Fibroblast of upper back skin (primary cell): Measurements from ENCODE around the gene CASZ1.

Experiments used
- DNase-seq: peaks from one replicate; pipeline ENCODE4 v3.0.0-alpha.2; 2013

CASZ1 gene

DNA sequence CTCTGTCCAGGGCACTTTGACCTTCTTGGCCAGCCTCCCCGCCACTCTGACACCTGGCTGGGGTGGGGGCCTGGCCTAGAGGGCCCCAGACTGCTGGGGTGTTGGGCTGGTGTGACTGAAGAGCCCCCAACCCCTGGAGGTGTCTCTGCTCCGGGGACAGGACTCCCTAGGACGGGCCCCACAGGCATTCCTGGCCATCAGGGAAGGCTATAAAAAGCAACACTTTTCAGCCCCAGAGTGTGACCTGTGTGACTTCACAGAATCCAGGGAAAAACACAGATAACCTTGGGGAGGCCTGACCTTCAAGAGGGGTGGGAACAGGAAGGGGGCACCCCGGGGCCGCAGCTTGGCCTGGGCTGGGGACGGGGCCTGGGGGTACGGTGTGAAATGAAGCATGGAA, 24.0 kb upstream of the CASZ1 start:
- DNase-seq = no peak

DNA sequence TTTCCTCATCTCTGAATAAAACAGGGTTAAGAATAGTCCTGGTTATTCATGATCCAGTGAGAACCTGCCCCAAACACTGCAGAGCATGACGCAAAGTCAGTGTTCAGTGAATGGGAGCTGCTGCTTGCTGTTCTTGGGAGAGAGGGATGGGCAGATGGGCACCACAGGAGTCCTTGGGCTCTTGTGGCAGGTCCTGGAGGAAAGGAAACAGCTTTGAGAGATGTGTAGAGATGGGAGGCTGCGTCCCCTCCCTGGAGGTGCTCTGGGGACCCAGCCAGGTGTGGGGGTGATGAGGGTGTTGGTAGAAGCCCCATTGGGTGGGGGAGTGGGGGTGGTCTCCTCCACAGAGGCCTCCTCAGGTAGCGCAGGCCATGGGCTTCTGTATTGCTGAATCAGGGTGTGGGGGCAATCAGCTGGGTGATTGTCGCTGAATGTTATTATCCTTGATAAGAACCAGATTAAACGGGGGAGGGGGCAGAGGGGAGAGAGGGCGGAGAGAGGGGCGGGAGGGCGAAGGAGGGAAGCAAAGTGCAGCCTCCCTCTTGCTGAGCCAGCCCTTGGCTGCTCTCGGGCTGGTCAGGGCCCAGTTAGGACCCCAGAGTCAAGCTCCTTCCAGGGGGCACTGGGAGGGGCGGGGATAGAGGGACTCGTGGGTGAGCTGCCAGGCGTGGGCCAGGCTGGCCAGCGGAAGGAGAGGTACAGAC, 22.9 kb upstream of the CASZ1 start:
- DNase-seq = no peak

DNA sequence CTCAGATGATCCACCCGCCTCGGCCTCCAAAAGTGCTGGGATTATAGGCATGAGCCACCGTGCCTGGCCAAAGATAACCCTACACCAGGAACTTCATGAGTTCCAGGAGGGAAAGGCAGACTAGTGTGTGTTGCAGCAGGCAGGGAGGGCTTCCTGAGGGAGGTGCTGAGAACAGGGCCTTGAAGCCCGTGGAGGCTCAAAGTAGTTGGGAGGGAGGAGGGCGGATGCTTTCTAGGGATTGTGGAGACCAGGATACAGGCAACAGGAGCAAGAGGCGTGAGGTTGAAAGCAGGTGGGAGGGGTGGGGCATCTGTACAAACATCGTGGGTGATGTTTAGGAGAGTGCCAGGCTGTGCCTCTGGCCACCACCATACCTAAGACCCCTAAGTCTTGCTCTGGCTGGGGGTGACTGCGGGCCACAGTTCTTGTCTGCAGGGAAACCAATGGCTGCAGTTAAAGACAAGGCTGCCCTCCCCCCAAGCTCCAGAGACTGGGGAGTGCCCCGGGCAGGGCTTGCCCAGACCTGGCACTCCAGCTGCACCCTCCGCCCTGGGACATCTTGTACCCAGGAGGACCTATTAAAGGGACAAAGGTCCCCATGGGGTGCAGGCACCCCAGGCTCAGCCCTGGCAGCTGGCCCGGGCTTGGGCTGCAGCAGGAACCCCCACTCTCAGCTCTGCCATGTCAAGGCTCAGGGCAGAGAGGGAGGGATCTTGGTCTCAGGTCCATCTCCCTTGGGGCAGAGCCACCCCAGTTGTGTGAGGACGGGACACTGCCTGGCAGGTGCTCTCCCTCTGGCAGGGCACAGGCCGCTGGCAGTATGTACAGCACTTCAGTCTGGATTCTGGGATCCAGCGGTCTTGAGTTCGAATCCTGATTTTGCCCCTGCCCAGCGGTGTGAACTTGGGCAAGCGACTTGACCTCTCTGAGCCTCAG, 22.1 kb upstream of the CASZ1 start:
- DNase-seq = no peak

DNA sequence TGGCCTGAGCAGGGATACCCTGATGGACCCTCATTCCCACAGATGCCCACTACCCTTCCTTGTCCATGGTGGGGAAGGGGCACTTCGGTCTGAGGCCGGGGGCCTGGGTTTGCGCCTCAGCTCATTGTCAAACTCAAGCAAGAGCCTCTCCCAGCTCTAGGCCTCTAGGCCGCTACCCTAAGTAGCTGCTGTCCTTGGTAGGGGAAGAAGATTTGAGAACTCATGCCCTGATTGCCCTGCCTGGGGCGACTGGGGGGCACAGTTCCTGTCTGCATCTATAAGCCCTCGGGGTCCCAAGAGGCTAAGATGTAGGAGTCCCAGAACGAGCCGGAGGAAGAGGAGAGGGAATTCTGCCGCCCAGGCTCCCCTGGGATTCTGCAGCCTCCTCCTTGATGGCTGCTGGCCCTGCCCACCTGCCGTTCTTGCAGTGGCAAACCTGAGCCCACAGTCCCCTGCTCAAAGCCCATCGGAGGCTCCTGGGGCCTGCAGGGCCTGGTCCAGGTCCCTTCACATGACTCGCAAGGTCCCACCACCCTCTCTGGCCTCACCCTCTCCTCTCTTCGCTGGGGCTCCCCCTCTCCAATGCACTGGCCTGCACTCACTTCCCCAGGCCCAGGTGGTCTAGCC, 20.4 kb upstream of the CASZ1 start:
- no peak for DNase-seq

DNA sequence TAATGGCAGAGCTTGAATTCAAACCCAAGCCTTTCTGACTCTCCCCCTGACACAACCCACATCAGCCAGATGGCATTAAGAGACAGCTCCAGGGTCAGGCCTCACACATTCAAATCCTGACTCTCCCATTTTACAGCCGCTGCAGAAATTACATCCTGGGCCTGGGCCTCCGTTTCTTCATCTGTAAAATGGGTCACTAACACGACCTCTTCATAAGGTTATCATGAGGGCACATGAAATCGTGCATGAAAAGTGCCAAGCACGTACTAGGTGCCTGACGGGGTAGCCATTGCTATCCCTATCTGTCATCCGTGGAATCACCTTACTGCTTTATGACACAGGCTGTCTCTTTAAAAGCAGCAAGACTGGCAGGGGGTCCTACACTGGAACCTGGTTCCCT, 19.8 kb upstream of the CASZ1 start:
- no peak for DNase-seq

DNA sequence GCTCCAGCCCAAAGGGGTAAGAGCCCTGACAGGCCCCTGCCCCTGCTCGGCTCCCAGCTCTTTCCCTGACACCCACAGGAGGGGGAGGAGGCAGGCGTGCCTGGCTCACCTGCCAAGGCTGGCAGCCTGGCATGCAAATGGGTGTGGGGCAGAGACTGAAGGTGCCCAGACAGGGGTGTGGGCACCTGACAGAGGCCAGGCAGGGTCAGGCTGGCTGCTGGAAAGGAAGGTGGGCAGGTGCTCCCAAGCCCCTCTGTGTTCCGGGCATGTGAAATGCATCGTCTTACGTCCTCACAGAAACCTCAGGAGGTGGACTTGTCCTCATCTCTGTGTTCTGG, 19.4 kb upstream of the CASZ1 start:
- no peak for DNase-seq

DNA sequence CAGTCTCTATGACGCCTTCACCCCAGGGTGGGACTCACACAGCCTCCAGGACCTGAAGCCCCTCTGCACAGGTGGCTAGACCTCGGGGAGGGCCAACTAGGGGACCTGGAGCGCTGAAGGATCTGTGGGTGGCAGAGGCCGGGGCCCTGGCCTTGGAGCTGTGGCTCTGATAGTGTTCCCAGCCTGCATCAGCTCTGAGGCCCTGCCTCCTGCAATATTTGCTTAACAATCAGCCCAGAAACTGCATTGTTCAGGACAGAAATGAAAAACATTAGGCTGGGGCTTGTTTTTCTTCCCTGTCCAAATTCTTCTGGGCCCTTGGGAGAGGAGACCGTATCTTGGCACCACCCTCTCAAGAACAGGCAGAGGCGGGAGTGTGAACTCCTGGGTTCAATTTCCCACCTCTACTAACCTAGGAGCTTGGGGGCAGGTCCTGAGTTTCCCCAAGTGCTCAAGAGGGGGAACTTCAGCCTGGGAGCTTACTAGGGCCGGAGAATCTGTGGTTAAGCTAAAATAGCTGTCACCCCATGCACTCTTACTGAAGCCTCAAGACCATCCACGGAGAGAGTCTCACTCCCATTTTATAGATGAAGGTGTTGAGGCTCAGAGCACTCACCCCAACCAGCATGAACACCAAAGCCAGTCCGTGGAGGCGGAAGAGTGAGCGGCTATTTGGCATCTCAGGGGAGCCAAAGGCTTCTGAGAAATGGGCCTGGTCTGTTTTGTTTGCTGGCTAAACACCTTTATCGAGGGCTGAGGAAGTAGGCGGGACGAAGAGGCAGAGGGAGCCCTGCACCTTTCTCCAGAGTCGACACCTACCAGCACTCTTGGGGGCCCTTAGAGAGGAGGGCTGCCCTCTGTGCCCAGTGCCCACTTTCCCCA, 18.8 kb upstream of the CASZ1 start:
- no peak for DNase-seq

DNA sequence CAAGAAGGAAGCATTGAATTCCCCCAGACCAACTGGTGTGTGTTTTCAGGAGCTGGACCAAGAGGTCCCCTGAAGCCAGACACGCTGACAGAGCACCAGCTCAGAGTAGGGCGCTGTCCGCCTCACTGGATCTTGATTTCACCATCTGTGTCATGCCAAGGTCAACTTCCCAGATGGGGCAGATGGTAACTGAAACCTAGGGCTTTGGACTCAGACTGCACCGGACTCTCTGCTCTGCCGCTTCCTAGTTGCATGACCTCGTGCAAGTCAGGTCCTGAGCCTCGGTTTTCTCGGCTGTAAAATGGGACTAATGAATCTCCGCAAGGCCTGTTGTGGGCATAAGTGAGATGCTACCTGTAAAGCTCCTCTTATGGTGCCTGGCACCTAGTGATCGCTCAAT, 17.9 kb upstream of the CASZ1 start:
- no peak for DNase-seq

DNA sequence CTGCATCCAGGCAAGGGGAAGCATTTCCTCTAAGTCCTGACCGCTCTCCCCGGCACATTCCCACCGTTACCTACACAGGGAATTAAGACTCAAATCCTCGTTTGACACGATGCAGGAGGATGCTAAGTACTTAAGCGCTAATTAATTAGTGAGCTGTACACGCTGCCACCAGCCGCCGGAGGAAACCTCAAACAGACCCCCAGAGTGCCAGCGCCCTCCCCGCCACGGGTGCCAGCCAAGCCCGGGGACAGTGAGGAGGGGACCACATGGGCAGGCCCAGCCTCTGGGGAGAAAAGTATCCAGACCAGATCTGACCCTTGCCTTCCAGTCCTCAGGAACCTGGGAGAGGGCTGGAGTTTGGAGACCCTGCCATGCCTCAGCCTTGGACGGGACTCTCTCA, 17.4 kb upstream of the CASZ1 start:
- no peak for DNase-seq

DNA sequence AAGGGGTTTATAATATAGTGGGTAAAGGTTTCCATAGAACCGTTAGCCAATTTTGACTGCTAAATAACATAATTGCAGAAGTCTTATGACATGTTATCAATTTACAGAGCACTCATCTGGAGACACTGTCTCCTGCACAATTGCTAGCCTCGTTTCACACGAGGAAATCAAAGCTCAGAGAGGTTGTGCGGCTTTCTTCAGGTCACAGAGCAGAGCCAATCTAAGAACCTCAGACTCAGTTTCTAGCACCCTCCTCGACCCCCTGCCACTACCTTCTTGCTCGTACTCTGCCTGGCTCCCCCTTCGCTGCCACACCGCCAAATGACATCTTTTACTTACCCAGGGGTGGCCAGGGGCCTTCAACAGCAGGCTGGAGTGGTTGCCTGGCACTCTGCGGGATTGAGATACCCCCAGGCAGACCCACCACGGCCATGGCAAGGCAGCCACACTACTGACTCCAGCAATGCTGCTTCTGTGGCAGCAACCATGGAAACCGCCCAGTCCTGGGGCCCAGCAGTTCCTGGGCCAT, 16.0 kb upstream of the CASZ1 start:
- DNase-seq = no peak

DNA sequence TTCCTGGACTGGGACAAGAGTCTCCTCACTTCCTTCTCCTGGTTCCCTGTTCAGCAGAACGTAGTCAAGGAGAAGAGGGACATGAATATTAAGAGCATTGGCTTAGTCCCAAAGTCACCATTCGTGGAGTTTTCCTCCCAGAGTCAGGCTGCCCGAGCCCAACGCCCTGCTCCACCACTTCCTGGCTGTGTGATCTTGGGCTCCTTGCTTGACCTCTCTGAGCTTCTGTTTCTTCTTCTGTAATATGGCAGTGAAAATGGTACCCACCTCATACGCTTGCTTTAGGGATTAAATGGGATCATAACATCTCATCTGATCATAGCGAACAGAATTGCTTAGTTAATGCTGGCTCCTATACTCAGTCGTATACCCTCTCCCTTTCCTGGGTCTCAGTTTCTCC, 12.0 kb upstream of the CASZ1 start:
- DNase-seq = no peak

DNA sequence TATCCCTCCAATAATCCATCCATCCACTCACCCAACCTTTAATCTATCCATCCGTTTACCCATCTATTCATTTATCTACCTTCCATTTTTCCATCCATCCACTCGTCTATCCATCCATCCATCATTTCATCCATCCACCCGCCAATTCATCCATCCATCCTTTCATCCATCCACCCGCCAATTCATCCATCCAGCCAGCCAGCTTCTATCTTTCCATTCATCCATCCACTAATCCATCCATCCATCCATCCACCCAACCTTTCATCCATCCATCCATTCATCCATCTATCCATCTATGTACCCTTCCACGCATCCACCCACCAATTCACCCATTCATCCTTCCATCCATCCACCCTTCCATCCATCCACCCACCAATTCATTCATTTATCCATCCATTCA, 10.5 kb upstream of the CASZ1 start:
- DNase-seq = no peak

DNA sequence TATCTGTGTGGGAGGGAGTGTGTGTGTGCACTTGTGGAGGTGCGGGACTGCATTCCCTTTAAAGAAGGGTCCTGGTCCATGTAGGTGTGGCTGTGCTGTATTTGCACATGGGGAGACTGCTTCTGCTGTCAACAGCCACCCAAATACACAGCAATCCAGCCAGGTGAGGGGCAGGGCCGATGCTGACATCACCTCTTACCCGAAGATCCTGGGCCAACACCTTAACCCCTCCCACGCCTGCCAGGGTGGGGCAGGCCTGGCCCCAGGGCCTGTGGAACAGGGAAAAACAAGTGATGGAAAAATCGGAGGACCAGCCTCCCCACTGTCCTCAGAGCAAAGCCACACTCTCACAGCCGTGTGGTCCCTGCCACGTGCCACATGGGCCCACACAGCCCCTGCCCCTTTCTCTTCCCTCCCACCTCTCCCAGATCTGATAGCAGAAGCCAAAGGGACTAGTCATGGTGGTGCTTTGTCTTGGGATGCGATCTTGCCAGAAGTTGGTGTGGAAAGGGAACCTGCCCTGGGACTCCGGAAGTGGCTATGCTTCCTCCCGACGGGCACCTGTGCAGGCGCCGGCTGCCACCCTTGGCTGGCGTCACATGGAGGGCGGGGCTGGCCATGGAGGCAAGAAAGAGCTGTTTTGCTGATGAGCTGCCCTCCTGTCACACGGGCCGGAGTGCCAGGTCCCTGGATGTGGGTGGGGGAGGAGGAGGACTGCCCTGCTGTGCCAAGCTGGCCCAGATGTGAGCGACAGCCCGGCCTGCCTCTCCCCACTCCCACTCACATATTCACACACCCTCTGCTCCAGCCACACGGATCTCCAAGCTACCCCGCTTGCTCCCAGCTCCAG, 7.8 kb upstream of the CASZ1 start:
- no peak for DNase-seq

DNA sequence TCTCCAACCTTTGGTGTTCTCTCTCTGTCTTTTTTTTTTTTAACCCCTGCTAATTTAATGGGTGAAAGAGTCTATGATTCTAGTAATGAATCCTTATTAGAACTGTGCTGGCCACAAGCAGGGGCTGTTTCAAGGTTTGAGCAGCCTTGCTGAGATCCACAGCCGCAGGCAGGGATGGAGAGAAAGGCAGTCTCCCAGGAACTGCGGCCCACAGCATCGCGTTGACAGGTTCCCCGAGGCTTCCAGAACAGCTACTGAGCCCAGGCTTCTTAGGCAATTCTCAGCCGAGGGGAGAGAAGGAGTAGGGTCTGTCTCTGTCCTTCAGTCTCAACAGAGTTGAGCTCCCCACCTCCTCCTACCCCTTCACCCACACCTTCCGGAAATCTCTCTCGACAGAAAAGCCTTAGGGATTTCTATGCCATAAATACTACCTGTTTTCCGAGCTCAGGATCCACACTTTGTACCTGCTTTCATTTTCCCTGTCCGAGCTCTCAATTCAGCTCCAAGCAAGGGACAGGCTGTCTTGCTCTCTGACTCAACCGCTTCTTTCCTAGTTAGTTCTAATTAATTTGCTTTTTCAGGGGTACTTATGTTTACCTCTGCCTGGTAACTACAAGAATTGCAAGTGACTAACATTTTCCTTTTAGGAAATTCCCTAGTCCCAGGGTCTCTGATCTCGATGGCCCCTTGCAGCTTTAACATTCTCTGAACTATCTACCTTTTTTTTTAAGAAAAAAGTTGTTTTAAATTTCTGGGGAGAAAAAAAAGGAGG, 6.7 kb upstream of the CASZ1 start:
- DNase-seq = no peak

DNA sequence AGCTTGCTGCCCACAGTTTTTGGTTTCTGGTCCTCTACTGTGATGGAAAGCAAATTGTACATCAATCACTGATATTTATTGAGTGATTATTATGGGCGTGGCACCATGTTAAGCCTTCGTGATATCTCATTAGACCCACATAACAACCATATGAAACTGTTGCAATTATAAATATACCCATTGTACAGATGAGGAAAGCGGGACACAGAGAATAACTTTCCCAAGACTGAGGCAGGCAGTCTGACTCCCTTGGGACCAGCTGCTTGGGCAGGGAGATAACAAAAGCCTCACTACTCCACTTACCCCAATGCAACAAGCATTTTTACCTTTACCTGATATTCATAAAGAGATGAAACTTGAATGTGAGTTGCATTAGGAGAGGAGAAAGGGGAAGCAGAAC, 4.3 kb upstream of the CASZ1 start:
- DNase-seq = no peak

DNA sequence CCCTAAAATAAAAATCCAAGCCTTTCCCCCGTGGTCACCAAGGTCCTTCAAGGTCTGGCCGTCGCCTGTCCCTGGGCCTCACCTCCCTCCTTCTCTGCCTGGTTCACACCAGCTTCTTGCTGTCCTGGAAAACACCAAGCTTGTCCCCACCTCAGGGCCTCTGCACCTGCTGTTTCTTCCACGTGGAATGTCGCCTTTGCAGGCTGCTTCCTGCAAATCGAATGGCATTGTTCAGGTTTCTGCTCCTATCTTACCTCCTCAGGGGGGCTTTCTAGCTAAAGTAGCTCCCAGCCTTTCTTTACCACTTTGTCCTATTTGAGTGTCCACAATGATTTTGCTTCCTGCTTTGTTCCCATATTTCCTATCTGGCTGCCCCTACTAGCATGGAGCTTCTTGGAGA, 3.3 kb upstream of the CASZ1 start:
- DNase-seq = no peak

DNA sequence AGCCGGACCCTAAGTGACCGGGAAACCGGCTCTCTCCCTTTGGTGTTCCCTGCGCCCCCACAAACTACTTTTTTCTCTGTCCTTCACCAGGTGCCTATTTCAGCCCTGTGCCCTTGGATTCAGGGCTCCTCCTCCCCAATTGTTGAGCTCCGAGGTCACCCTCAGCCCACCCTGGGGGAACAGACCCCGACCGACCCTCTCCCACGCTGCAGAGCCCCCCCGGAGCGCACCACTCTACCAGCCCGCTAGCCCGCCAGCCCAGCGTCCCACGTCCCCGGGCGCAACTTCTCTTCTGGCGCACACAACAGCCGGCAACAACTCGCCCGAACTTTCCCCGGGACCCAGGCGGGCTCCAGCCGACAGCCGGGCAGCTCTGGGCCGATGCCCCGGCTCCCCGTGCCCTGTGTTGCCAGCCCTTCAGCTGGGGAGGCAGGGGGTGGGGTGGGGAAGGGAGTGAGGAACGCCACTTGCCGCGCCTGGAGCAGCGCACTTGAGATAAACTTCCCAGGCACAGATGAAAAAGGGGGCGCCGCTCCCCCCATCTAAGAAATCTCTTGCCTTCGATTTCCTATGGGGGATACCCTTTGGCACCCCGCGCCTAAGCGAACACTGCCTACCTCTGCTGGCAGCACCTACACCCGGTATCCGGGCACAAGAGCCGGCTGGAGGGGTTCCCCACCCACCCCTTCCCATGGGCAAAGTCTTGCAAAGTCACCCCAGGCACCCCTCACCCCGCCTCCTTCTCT, 997 bp downstream of the CASZ1 start:
- DNase-seq = no peak

DNA sequence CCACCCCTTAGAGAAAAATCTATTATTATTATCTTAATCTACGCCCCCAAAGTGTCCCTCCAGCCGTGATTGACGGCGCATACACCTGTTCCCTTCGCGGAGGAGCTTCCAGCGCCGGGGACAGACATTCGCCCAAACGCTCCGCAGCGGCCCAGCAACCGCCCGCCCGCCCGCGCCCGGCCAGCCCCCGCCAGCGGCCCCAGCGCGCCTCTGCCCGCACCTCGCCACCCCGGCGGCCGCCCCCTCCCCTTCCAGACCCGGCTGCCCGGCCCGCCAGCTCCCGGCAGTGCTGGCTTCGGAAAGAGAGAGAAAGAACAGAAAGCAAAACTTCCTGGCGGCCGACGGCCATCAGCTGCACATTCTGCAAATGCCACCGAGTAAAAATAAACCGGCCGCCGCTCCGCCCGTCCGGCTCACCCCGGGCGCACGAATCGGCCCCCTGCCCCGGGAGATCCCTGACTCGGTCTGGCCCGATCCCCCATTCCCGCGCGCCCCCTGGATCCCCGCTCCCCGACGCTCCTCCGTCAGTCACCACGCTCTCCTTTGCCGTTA, 1.6 kb downstream of the CASZ1 start:
- DNase-seq = no peak

DNA sequence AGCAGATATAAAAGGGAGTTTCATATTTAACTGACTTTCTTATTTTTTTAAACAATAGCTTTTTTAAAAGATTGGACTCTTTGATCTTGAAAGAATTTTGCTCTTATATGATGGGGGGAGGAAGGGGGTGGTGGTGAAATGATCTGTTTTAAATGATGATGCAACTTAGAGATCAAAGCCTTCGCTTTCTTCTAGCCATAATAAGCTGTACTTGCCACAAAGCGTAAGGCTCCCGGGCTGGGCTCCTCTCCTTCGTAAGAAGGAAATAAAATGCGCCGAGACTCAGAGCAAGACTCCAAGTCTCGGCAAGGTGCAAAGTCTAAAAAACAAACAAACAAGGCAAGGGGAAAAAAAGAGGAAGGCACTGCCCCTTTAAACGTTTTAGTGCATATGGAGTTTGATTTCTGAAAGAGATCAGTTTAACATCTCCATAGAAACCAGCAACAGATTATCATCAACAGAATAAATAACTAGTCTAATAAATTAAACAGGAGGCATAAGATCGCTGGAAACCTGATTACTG, 3.3 kb downstream of the CASZ1 start:
- no peak for DNase-seq
